Hindlimb muscle (tissue), 1 donor: ENCODE measurements around the gene MOB3B. TPM values are rescaled to one million over a fixed set of nuclear protein-coding genes. Genes with fewer than 3 reads are reported as not detected.

Experiments used
- DNase-seq: peaks from one replicate; pipeline ENCODE4 v3.0.0-alpha.2; 2013
- polyA plus RNA-seq: library from polyadenylated mRNA; unstranded; fragments of 120-200 nt; gene quantifications from one replicate; pipeline ENCODE4 v1.2.1, GENCODE V29; 2013; ENCODE audit not compliant: insufficient read length

MOB3B gene
- polyA plus RNA-seq, 1 donor, result 1.5 TPM

- DNase-seq, result no peak
Observed at GRCh38 chr9:27385606-27386322, 143.8 kb downstream of the MOB3B start.

- no peak for DNase-seq
Observed at GRCh38 chr9:27384262-27385014, 145.2 kb downstream of the MOB3B start.

GRCh38 chr9:27383524-27383923 lies 146.1 kb downstream of the MOB3B start:
- DNase-seq, result no peak

DNA sequence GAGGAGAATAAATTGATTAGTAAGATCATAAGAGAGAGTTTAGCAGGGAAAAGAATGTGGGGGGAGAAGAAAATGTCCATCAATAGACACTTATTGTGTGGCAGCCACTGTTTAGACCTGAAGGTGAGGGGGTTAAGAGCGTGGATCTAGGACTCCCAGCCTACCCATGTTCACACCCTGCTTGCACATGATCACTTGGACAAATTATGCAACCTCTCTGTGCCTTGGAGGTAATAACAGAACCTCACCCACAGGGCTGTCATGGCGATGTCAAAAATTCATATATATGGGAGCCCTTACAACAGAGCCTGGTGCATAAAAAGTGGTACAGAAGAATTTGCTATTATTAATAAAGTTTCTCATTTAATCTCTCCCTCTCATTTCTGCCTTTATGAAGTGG lies 146.6 kb downstream of the MOB3B start:
- DNase-seq, result no peak

- DNase-seq, result no peak
Observed at GRCh38 chr9:27382308-27382707, 147.3 kb downstream of the MOB3B start.

DNA sequence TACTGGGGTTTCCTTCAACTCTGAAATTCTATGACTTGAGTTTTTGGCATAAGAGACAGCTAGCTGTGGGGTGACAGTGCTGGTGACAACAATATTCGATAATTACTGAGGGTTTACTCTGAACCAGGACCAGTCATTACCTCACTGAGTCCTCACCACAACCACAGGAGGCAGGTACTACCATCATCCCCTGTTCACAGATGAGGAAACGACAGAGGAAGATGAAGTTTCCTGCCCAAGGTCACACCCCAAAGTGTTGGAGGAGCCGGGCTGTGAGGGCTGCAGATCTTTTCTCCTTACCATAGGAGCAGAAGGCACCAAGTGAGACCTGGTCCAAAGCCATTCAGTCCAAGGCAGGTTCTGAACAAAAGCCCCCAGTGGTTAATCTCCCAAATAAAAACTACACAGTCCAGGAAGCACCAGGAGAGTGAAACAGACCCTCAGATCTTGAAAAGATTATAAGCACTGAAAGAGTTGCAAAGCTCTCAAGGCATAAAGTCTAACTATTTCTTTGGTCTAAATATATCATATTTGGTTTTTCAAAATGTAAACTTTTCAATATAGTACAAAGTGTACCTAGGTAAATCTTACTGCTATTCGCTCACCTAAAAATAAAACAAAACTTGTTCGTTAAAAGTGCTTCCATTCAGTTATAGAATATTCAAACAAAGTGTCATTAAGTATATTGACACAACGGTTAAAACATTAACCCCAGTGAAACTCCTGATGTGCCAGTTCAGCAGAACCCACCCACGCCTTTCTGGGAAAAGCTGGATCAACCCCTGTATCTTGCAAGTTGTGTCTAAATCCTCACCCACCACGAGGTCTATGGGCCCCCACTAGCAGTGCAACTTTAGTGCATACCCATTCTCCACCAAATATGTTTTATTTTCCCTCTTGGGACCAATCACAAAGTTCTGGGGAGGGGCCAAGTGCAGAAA lies 150.0 kb downstream of the MOB3B start:
- DNase-seq, result no peak

- no peak for DNase-seq
Observed at GRCh38 chr9:27377811-27378456, 151.7 kb downstream of the MOB3B start.

DNA sequence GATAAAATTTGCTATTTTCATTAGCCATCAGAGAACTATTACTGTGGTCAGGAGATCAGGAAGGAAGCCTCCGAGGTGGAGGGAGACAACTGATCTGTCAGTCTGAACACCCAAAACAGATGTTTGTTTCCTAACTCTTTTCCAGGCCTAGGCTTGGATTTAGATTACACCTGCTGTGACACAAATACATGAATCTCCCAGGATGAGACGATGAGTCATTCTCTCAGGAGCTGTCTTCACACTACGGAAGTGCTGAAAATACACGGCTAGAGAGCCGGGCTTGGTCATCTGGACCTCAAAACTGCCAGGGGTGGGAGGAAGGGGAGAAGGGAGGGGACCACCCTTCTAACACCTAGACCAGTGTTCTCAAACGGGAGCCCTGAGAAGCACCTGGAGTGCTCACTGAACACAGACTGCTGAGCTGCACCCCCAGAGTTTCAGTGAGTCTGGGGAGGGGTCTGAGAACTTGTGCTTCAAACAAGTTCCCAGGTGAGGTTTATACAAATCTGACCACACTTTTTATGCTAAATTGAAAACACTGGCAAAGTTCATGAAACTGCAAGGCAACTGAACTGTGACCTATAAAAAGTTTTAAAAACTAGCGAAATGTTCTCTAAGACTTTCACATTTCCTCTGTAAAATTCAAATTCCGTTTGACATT lies 152.3 kb downstream of the MOB3B start:
- no peak for DNase-seq

DNA sequence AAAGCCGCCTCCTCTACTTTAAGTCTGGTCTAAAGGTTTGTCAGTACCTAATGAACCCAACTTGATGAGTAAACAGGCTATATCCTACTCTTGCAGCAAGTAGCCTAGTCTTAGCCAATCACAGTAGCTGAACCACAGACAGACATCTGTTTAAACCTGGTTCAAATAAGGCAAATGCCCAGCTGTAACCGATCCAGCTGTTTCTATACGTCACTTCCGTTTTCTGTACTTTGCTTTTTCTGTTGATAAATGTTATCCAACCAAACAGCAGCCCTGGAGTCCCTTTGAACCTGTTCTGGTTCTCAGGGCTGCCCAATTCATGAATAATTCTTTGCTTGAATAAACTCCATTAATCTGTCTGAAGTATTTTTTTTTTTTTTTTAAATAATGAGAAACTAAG lies 155.8 kb downstream of the MOB3B start:
- DNase-seq, result no peak

- DNase-seq, result no peak
Observed at GRCh38 chr9:27372615-27373014, 157.0 kb downstream of the MOB3B start.

- no peak for DNase-seq
Observed at GRCh38 chr9:27371382-27371781, 158.2 kb downstream of the MOB3B start.

GRCh38 chr9:27369591-27369990 lies 160.0 kb downstream of the MOB3B start:
- DNase-seq, result no peak

- DNase-seq, result peak; percentile 60
Observed at GRCh38 chr9:27368316-27368985, 161.2 kb downstream of the MOB3B start.

GRCh38 chr9:27367921-27368315 lies 161.7 kb downstream of the MOB3B start:
- DNase-seq, result no peak

GRCh38 chr9:27367175-27367798 lies 162.3 kb downstream of the MOB3B start:
- DNase-seq, result no peak

DNA sequence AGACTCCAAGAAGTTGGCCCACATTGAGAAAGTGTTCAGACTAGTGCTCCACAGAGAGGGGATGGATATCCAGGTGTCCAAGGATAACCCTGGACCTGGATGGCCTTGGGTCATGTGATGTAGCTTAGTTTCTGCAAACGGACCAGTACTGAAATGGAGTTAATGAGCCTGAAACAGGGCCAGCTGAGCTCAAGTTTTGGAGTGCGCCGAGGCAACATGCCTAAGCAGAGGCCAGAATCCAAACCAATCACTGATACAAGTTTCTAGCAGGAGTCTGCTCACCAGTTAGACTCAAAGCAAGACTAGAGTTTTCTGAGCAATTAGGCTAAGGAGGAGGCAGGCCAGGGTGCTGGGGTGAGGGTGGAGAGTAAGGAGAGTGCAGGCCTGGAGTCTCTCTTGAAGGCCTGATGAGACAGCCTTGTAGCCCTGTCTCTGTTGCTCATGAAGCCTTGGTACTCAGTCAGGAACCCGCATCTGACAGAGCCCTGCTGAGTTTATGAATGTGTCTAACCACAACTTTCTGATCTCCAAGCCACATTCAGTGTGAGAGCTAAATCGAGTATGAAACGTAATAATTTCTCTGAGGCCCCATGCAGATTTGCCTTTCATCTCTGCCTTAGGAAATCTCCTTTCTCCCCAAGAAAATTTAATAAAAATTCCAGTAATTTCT lies 163.8 kb downstream of the MOB3B start:
- DNase-seq, result no peak

- DNase-seq, result no peak
Observed at GRCh38 chr9:27362447-27363210, 167.0 kb downstream of the MOB3B start.

GRCh38 chr9:27361492-27361891 lies 168.1 kb downstream of the MOB3B start:
- no peak for DNase-seq

GRCh38 chr9:27359763-27360162 lies 169.9 kb downstream of the MOB3B start:
- DNase-seq, result no peak

- DNase-seq, result no peak
Observed at GRCh38 chr9:27358007-27358406, 171.6 kb downstream of the MOB3B start.
